ENCODE results near the gene HOMER2.

DNA sequence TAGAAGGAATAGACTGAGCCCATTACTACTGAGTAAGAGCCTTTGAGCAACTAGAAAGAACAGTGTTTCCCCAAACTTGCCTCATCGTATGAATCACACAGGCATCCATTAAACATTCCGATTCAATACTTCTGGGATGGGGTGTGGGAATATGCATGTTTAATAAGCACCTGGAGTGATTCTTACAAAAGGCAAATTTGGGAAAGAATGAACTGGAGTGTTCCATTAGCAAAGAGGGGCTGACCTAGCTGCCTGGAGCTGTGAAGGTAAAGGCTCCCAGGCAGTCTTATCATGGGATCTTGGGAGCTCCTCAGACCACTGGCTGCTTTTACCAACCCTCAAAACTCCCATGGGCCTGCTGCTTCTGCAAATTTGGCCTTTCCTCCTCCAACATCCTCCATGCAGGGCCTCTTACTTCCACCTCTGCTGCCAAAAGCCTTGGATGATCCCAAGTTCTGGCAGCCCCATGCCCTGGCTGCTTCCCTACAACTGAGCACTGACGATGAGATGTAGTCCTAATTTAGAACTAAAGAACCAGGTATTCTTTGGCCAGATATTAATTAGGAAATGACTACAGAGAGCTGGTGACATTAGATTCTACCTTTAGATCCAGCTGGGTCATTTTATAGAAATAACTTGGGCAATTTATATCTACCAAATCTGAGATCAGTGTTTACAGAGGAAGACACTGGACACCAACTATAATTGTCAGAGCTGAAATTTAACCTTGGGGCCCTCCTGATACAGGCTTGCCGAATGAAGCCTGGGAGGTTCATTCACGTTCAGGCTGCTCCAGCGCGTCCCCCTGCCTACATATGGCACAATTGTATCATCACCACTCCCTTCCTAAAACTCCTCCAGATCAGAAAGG, 11.2 kb upstream of the HOMER2 start:
- TF ChIP-seq ZNF70 (CRISPR knock-in tag; IDR thresholded peaks at IDR 0.05): no peak
- TF ChIP-seq PATZ1 (CRISPR knock-in tag; IDR thresholded peaks at IDR 0.05; ENCODE audit: borderline replicate concordance): no peak
- no peak for TF ChIP-seq RARB (CRISPR knock-in tag; IDR thresholded peaks at IDR 0.05)
- no peak for TF ChIP-seq CSRNP3 (CRISPR knock-in tag; IDR thresholded peaks at IDR 0.05)
- TF ChIP-seq CREB5 (CRISPR knock-in tag; IDR thresholded peaks at IDR 0.05; ENCODE audit: low read depth): no peak
- no peak for TF ChIP-seq TCF4 (CRISPR knock-in tag; IDR thresholded peaks at IDR 0.05; ENCODE audit: borderline replicate concordance)

All from SK-N-SH treated with all-trans-retinoic acid at 6 μM for 48 hours (cell line).